Nucleus accumbens (tissue), 56 donors: ENCODE data around the gene KASH5.
A peak's percentile ranks its signal among the peaks of the same experiment; 100 is the strongest.

Experiments
- DNase-seq, 56 donors: peaks; one replicate each; lab custom pipeline; 2025; lab: John Stamatoyannopoulos, UW

KASH5 gene

DNA sequence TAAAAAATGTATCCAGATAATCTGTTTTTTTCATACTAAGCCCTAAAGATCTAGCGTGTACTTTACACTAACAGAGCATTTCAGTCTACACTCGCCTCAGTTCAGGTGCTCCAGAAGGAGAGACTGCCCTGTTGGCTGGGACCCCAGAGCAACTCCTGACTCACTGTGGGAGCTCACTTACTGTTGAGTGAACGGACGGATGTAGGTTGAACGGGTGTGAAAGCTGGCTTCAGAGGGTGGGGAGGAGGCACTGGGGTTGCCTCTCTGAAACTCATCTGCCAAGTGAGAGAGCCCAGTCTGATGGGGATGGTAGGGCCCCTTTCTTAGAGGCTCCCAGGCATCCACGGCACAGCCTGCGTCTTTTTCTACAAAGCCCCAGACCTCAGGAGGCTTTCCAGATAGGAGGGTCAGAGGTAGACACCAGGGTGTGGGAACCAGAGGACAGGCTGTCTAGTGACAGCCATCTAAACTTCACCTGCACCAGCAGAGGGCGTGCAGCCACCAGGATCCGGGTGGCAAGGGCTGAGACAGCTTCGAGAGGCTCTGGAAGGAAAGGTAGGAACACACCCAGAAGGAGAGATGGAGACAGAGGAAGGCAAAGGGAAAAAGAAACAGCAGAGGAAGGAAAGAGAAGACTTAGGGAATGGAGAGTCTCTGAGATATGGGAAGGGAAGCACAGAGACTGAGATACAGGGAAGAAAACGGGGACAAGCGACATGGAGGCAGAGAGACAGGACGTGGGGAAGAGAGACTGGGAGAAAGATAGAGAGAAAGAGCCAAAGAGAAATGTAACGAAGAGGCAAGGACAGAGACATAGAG, 3.7 kb downstream of the KASH5 start:
- peak in 50 of 56 donors; percentile 1 to 74 (median 24) for DNase-seq

DNA sequence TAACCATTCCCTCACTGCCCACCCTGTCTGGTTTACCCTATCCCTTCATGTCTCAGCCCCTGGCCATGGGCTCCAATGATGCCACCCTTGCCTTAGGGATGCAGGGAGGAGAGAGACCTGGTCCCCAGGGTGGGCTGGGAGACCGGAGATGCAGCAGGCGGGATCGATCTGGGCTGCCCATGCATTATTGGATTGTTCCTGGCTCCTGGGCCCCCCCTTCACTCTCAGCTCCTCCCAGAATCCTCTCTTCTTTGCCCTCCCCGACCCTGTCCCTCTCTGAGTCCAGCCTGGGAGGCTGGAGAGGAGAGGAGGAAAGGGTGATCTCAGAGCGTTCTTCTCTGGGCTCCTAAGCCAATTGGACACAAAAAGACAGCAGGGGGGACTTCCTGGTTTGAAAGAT, 5.8 kb downstream of the KASH5 start:
- DNase-seq = no peak

DNA sequence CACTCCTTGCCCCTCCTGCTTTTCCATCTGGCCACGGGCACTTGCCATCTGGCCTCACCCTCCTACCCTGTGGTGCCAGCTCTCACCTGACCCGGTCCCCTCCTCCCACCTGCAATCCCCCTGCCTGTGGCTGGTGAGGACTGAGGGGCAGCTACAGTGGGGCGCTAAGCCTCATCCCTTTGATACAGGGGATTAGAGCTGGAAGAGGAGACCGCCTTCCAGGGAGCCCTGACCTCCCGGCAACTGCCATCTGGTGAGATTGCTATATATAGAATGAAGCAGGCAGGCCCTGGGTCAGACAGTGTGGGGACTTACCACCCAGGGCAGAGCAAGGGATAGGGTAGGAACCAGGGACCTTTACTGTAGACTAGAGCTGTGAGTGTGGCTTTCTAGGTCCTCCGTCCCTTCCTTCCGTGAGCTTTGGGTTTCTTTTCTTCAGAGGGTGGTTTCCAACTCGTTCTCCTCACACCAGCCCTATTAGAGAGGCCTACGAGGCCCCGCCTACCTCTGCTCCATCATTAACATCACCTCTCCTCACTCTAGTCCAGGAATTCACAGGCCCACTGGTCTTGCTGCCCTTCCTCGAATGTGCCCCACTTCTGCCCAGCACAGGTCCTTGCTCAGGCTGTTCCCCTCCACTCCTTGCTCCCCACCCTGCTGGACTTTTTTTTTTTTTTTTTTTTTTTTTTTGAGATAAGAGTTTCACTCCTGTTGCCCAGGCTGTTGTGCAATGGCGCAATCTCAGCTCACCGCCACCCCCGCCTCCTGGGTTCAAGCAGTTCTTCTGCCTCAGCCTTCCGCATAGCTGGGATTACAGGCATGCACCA, 7.7 kb downstream of the KASH5 start:
- DNase-seq = no peak

DNA sequence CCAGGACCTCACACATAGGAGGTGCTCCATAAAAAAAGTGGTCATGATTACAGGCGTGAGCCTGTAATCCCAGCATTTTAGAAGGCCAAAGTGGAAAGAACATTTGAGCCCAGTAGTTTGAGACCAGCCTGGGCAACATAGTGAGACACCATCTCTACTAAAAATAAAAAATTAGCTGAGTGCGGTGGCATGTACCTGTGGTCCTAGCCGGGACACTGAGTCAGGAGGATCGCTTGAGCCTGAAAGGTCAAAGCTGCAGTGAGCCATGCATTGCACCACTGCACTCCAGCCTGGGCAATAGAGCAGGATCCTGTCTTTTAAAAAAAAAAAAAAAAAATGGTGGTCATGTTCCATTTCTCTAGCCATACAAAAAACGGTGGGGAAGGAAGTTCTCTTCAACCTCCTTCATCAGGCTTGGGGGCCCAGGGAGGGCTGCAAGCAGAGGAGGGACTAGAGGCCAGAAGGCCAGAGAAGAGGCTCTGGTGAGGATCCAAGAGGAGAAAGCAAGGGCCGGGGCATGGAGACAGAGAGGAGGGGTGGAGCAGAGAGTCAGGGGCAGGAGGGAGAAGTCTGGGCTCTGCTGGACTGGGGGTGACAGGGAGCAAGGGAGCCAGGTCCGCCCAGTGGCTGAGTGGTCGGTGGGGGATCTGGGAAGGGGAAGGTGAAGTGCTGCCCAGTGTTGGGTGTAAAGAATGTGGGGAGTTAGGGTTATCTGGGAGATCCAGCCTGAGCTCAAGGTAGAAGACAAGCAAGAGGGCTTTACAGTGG, 8.9 kb downstream of the KASH5 start:
- DNase-seq = no peak

DNA sequence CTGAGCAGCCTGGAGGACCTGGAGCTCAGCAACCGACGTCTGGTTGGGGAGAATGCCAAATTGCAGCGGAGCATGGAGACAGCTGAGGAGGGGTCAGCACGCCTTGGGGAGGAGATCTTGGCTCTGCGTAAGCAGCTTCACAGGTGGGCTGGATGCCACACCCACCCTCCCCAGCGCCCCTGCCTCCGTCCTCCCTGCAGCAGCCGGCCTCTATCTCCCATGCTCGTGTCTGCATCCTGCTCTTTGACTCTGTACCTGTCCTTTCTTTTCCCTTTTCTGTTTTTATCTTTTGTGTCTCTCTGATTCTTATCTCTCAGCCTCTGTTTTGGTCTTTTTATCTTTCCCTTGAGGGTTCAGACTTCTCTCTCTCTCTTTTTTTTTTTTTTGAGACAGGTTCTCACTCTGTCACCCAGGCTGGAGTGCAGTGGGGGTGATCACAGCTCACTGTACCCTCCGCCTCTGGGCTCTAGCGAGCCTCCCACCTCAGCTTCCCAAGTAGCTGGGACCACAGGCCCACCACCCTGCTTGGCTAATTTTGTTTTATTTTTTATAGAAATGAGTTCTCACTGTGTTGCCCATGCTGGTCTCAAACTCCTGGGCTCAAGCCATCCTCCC, 10.1 kb downstream of the KASH5 start:
- DNase-seq = no peak

DNA sequence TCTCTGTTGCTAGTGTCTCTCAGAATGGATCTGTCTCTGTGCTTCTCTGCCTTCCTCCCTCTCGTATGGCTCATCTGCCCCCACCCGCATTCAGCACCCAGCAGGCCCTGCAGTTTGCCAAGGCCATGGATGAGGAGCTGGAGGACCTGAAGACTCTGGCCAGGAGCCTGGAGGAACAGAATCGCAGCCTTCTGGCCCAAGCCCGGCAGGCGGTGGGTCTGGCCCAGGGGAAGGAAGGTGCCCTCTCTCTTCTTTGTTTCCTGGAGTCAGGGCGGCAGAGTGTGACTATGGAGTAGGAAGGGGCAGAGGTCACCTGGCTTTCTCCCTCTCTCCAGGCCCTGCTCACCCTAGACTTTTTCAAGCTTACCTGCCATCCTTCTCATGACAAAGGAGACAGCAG, 10.9 kb downstream of the KASH5 start:
- DNase-seq = no peak

DNA sequence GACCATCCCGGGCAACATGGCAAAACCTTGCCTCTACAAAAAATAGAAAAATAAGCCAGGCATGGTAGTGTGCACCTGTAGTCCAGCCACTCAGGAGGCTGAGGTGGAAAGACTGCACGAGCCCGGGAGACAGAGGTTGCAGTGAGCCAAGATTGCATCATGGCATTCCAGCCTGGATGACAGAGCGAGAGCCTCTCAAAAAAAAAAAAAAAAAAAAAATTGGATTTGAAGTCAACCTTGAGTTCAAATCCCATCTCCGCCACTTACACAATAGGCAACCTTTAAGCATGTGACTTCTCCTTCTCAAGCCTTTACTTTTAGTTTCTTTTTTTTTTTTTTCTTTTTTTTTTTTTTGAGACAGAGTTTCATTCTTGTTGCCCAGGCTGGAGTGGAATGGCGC, 12.0 kb downstream of the KASH5 start:
- DNase-seq = no peak

DNA sequence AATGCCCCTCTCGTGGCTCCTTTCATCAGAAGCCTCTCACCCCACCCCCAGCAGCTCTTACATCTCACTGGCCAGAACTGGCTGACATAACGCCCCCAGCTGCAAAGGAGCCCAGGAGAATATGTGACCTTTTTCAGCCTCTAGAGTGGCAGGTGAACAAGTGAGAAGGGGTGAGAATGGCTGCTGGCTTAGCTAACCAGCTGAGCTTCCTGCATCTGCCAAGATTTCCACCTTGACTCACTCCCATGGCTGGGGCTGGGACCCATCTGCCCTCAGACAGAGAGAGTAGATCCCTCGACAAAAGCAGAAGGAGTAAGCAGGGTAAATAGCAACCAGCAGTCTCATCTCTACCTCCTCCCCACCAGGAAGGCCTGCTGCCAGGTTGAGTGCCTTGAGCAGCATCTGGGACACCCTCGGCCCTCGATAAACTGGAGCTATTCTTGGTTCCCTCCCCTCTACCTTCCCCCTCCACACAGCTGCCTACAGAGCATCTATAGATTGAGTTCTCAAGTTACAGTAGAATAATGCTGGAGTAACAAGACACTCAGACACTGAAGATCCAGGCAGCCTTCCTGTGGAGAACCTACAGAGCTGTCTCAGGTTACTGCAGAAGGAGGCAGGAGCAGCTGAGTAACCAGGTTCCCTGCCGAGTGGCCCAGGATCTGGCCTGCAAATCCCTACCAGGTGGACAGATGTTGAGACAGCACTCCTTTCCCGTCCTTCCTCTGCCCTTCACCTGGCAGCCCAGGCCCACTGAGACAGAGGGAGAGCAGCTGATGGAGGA, 15.5 kb downstream of the KASH5 start:
- DNase-seq = no peak

DNA sequence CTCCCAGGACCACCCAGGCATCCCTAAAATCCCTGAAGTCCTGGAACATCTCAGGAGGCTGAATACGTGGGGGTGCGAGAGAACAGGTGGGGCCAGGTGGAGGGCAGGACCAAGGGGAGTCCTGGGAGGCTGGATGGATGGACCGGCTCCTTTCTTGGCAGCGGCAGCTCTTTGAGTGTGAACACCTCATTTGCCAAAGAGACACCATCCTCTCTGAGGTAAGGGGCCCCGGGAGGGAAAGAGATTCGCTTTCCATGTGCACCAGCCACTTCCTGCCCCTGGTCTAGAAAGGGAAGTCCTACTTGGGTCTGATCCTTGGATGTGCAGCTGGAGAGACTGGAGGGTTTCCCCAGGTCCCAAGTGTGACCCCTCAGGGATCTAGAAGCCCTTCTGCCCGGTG, 19.0 kb downstream of the KASH5 start:
- DNase-seq = no peak

DNA sequence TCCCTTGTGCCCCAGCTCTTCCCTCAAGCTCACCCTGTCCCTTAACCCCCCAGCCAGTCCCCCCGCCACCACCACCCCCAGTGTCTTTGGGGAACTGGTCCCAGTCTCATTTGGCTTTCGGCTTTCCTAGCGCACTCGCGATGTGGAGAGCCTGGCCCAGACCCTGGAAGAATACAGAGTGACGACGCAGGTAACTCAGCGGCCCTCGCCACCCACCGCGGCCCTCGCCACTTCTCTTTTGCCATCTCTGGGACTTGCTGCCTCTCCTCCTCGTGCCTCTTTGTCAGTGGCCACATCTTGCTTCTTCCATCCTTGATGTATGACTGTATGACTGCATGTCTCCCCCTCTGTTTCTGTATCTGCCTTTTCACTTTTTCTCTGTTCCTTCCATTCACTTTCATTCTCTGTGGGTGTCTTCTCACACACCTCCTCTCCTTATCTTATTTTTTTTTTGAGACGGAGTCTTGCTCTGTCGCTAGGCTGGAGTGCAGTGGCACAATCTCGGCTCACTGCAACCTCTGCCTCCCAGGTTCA, 19.5 kb downstream of the KASH5 start:
- no peak for DNase-seq

DNA sequence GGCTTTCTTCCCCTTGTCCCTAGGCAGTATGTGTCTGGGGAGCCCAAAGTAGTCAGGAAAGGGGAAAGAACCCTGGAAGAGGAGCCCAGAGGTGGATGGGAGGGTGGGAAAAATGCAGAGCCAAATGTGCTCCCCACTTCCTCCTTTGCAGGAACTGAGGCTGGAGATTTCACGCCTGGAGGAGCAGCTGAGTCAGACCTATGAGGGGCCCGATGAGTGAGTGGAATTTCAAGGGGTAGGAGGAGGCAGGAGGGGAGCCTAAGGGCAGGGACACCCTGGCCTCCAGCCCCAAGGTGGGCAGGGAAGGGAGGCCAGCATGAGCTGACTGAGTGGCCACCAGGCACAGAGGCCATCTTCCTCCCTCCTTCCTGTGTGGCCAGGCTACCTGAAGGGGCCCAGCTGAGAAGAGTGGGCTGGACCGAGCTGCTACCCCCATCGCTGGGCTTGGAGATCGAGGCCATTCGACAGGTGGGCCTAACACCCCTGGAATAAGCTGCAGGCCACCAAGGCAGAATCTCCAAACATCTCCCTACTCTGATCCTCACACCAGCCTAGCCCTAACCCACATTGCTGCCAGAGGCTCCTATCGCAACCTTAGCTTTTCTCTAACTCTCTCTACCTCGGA, 20.9 kb downstream of the KASH5 start:
- DNase-seq = no peak

DNA sequence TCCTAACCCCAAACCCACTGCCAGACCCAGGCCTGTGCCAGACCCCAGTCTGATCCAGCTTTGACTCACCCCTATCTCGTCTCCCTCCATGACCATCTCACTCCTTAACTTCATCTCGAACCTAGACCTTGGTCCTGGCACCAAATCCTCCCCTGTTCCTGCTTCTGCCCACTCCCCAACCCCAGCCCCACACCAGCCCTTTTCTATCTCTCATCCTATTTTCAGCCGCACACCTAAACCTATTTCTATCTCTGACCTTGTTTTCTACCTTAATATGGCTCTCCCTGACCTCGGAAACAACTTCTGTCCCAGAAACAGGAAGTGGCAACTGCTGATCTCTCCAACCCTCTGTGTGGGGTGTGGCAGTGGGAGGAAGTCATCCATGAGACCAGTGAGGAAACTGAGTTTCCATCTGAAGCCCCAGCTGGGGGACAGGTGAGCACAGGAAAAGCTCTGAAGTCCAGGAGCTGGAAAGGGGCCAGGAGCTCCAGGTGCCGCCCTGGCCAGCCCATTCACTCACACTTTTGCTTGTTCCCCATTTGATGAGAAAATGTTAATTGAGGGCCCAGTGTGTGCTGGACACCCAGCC, 21.5 kb downstream of the KASH5 start:
- no peak for DNase-seq

DNA sequence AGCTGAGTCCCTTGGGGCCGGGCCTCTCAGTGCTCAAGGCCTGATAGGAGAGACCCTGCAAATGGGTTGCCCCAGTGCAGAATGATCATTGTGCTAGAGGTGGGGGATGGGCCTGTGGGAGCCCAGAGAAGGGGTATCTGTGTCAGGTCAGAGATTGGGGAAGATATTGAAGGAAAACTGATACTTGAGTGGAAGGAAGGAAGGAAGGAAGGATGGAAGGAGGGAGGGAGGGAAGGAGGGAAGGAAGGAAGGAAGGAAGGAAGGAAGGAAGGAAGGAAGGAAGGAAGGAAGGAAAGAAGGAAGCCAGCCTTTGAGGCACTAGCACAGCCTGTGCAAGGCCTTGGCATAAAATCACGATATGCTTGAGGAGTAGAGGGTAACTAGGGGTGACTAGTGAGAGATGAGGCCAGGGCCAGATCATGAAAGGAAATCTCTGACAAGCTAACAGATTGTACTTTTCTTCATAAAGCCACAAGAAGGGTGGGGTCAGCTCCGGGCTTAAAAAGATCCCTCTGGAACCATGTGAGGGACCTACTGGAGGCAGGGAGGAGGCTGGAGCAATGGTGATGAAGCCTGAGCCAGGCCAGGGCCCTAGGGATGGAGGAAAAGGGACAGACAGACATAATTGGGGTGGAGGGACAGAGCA, 23.8 kb downstream of the KASH5 start:
- no peak for DNase-seq

DNA sequence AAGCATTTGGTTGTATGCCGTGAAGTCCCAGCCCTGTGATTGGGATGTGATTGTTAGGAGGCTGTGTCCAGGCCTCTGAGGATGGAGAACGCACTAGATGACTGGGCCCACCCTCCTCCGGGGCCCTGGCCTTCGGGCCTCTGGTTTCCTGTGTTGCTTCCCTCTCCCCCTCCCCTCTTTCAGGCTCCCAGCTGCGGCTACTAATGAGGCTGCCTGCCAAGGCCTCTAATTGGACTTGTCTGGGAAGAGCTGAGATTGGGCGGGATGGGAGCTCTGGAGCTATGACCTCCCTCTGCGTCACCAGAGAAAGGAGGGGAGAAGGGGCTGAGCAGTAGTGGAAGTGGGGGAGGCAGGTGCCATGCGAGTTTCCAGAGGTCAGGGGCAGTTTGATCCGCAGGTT, 25.3 kb downstream of the KASH5 start:
- no peak for DNase-seq

DNA sequence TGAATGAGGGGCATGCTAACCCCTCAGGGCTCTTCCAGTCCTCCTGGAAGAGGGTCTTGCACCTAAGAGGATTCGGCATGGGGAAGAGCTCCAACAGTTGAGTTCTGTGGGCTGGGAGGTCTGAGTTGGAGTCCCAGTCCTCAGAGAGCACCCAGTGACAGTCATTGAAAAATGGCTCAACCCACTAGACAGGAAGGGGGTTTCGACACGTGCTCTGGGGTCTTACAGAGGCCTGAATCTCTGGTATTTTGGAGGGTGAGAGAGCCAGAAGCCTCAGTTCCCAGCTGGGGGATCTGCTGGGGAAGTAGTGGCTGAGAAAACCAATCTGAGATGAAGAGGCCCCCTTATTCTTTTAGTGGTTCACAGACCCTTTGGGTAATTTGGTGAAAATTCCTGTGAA, 26.2 kb downstream of the KASH5 start:
- DNase-seq = no peak

DNA sequence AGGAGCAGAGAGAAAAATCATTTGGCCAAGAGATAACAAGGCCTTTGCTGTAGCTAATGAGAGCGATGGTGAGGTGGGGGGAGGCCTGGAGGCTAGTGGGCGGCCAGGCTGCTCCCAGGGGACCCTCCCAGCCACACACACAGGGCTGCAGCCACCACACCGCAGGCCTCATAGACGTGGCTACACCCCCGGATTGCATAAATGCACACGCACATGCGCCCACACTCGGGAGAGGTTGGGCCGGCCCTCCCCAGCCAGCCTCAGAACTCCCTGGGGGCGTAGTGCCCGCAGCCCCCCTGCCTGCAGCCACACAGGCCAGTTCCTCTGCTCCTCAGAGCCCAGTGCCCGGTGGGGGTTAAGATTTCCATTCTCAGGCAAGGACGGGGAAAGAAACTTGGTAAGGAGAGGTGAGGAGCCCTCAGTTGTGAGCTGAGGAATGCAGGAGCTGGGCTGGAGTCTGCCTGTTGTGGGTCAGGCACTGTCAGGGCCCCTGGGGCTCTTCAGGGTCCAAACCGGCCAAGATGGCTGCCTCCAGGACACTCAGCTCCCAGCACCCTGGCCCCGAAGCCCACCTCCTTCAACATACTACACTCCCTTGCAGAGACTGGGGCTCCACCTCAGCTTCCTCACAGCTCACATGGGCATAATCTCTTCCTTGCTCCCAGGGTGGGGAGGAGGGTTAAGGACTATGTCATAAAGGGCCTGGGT, 27.2 kb downstream of the KASH5 start:
- no peak for DNase-seq

DNA sequence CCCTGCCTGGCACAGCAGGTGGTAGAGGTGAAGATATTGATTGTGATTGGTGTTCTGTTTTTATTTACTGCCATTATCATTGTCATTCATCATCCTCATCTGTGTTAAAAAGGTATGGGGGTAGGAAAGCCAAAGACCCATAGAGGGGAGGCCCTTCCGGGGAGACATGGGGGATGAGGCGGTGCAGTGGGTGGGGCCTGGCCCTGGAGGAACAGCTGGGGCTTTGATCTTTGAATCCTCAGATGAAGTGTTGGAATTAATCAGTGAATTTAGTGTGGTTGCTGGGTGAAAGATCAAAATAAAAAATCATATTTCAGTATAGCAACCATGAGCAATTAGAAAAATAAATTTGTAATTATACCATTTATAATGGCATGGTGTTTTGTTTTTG, 27.8 kb downstream of the KASH5 start:
- DNase-seq = no peak

DNA sequence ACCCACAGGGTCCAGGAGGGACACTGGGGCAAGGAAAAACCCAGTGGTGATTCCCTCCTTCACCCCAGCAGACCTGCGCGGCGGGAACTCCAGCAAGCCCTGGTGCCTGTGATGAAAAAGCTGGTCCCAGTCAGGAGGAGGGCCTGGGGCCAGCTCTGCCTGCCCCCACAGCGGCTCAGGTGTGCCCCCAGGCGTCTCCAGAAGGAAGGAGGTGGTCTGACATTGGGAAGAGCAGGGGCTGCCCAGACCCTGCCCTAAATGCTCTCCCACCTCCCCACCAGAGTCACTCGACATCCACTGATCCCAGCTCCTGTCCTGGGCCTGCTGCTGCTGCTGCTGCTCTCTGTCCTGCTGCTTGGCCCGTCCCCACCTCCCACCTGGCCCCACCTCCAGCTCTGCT, 29.0 kb downstream of the KASH5 start:
- DNase-seq = no peak
